Lung (tissue), 12 donors: Measurements from ENCODE around the gene NGEF. TPM values are rescaled to one million over a fixed set of nuclear protein-coding genes. Genes with fewer than 3 reads are reported as not detected.

ENCODE experiments used
- ATAC-seq: fragments of 200-7000 bp; cut with Tn5 transposase; one replicate; pipeline ENCODE4 v1.9.1; 2020; ENCODE audit warnings: moderate number of reproducible peaks; ENCODE audit not compliant: insufficient read depth, low FRiP score
- DNase-seq, 3 donors: peaks; one replicate each; pipeline ENCODE4 v3.0.0-alpha.2; 2013 to 2017
- H3K27ac ChIP-seq, 2 donors: one replicate each; pipeline ENCODE4 v1.5.1; 2013; ENCODE audit warnings: mild to moderate bottlenecking in 2 of 2, moderate library complexity in 2 of 2, control low read depth in 1 of 2, inconsistent platforms in 1 of 2, low read depth in 1 of 2, low read length in 1 of 2
- H3K27me3 ChIP-seq, 3 donors: one replicate each; pipeline ENCODE4 v1.5.1; 2013; ENCODE audit warnings: low read length in 2 of 3; ENCODE audit not compliant: control insufficient read depth in 3 of 3, insufficient read depth in 3 of 3
- H3K36me3 ChIP-seq, 4 donors: one replicate each; pipeline ENCODE4 v1.5.1; 2013; ENCODE audit warnings: low read length in 4 of 4, mild to moderate bottlenecking in 1 of 4, moderate library complexity in 1 of 4; ENCODE audit not compliant: control insufficient read depth in 4 of 4, insufficient read depth in 4 of 4
- H3K4me1 ChIP-seq, 5 donors: one replicate each; pipeline ENCODE4 v1.5.1; 2013; ENCODE audit warnings: low read length in 5 of 5, mild to moderate bottlenecking in 2 of 5, moderate library complexity in 1 of 5; ENCODE audit not compliant: control insufficient read depth in 5 of 5, insufficient read depth in 5 of 5
- H3K4me3 ChIP-seq: one replicate; pipeline ENCODE4 v1.5.1; 2013; ENCODE audit warnings: mild to moderate bottlenecking, control low read depth, moderate library complexity
- H3K9ac ChIP-seq, 2 donors: one replicate each; pipeline ENCODE4 v1.5.1; 2013; ENCODE audit warnings: low read length in 2 of 2, control low read depth in 1 of 2; ENCODE audit not compliant: insufficient read depth in 1 of 2
- H3K9me3 ChIP-seq, 4 donors: one replicate each; pipeline ENCODE4 v1.5.1; 2013; ENCODE audit warnings: low read length in 3 of 4, mild to moderate bottlenecking in 1 of 4, moderate library complexity in 1 of 4; ENCODE audit not compliant: control insufficient read depth in 4 of 4, insufficient read depth in 3 of 4
- WGBS, 2 donors: extraction: QIAGEN DNeasy Blood & Tissue Kit; methylation state at CpG; one replicate each; pipeline ENCODE4 v1.1.7; 2013; 5-methylcytosine and 5-hydroxymethylcytosine counted together
- polyA plus RNA-seq, 2 donors: library from polyadenylated mRNA; stranded (reverse); fragments of 200-250 nt; gene quantifications; one replicate each; pipeline ENCODE4 v1.2.1, GENCODE V29; 2013
- total RNA-seq, 2 donors: library from RNA; depleted of rRNA in 1 of 2; stranded (reverse); fragments of >200 nt in 1 of 2; gene quantifications; one replicate each; pipeline ENCODE4 v1.2.1, GENCODE V29; 2014 to 2021
- TF ChIP-seq, protein P1 (sequence below): IDR thresholded peaks from 2 replicates; pipeline ENCODE4 v1.5.1; 2012; ENCODE audit warnings: mild to moderate bottlenecking; ENCODE audit errors: control extremely low read depth, extremely low read depth
- donor health status: control.
- donor health status: control.
- donor health status: Bipolar disorder and iron deficiency.
- donor health status: healthy.
- donor health status: DM: yes; HTN: yes; CAD: no.

Gene NGEF
- total and polyA plus RNA-seq, 4 donors: 0.35 to 2.4 (median 1.5) TPM

DNA sequence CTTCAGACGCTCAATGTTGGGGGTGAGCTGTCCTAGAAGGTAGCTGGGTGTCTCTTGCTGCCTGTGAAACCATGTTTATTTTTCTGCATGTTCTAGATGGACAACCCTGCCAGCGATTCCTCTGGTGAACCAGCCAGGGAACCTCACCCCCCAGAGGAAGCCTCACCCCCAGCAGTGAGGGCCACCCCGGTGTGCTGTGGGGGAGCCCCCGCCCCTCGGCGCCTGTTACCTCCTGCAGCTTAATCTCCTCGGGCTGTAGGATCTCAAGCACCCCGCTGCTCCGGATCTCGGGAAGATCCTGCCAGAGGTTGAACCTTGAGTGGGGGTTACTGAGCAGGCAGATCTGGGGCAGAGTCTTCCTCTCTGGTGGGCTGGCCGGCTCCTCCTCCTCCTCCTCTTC, 93.0 kb downstream of the NGEF start:
- peaks cover 0 to 4% (median 0%) of the 10 kb centered on the region in 4 donors for H3K9me3 ChIP-seq
- no peaks in the 10 kb centered on the region for H3K4me1 ChIP-seq
- H3K36me3 ChIP-seq: no peaks in the 10 kb centered on the region
- H3K27ac ChIP-seq: no peak overlapping the region
- no peak for ATAC-seq
- 70 to 72% methylated on average over 11 of the region's 11 CpGs for WGBS, 2 donors
- TF ChIP-seq, protein P1, sequence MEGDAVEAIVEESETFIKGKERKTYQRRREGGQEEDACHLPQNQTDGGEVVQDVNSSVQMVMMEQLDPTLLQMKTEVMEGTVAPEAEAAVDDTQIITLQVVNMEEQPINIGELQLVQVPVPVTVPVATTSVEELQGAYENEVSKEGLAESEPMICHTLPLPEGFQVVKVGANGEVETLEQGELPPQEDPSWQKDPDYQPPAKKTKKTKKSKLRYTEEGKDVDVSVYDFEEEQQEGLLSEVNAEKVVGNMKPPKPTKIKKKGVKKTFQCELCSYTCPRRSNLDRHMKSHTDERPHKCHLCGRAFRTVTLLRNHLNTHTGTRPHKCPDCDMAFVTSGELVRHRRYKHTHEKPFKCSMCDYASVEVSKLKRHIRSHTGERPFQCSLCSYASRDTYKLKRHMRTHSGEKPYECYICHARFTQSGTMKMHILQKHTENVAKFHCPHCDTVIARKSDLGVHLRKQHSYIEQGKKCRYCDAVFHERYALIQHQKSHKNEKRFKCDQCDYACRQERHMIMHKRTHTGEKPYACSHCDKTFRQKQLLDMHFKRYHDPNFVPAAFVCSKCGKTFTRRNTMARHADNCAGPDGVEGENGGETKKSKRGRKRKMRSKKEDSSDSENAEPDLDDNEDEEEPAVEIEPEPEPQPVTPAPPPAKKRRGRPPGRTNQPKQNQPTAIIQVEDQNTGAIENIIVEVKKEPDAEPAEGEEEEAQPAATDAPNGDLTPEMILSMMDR: no peak
- peaks cover 0 to 13% (median 8%) of the 10 kb centered on the region in 3 donors for H3K27me3 ChIP-seq
- H3K9ac ChIP-seq: no peak overlapping the region
- H3K4me3 ChIP-seq: no peak overlapping the region
- DNase-seq: no peak

DNA sequence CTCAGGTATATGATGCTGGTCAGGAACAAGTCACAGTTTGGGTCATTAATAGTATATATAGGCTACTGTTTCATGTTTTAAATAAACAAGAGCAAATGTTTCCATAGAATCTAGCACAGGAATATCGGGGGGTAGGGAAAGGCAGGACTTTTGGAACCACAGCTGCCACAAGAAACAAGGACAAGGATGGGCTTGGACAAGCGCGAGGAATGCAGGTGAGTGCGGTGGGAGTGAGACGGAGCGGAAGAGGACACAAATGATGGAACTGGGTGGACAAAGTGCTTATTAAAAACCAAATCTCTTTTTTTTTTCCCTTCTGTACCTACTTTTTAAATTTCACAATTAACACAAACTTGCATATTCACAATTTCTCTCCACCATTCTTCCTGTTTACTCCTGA, 93.9 kb downstream of the NGEF start:
- TF ChIP-seq, protein P1: no peak
- H3K4me1 ChIP-seq: no peaks in the 10 kb centered on the region
- H3K36me3 ChIP-seq: no peaks in the 10 kb centered on the region
- ATAC-seq (no peak), DNase-seq (no peak)
- no peak overlapping the region for H3K27ac ChIP-seq
- 93 to 96% methylated on average over 6 of the region's 6 CpGs for WGBS, 2 donors
- peaks cover 0 to 2% (median 0%) of the 10 kb centered on the region in 4 donors for H3K9me3 ChIP-seq
- peaks cover 0 to 11% (median 0%) of the 10 kb centered on the region in 3 donors for H3K27me3 ChIP-seq
- H3K4me3 ChIP-seq: no peak overlapping the region
- no peak overlapping the region for H3K9ac ChIP-seq

DNA sequence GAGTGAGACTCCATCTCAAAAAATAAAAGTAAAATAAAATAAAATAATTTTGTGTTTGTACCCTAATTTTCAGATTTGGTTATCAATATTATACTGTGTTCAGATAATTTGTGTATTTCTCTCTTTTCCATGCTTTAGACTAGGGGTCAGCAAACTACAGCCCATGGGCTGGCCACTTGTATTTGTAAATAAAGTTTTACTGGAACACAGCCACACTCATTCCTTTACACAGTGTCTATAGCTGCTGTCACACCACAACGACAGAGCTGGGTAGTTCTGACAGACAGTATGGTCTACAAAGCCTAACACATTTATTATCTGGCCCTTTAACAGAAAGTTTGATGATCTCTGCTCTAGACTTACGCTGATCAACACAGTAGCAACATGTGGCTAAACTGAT, 99.2 kb downstream of the NGEF start:
- 63 to 82% methylated on average over 2 of the region's 2 CpGs for WGBS, 2 donors
- Histone ChIP-seq H3K9me3 (peaks cover 0 to 5% (median 1%) of the 10 kb centered on the region in 4 donors), H3K27ac (no peak overlapping the region), H3K27me3 (no peaks in the 10 kb centered on the region), H3K36me3 (no peaks in the 10 kb centered on the region), H3K9ac (no peak overlapping the region), H3K4me3 (no peak overlapping the region), H3K4me1 (no peaks in the 10 kb centered on the region)
- no peak for DNase-seq
- TF ChIP-seq, protein P1: no peak
- ATAC-seq: no peak

DNA sequence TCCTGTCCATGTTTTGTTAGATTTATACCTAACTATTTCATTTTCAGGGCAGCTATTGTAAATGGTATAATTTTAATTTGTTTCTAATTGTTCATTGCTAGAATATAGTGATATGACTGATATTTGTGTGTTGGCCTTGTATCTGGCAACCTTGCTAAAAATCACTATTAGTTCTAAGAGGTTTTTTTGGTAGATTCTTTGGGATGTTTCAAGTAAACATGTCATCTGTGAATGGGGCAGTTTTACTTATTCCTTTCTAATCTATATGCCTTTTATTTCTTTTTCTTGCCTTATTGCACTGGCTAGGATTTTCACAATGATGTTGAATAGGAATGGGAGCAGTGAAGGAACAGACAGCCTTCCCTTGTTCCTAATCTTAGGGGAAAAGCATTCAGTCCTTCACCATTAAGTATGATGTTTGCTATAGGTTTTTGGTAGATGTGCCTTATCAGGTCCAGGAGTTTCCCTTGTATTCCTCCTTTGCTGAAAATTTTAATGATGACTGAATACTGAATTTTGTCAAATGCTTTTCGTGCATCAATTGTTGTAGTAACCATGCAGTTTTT, 101.3 kb downstream of the NGEF start:
- Histone ChIP-seq H3K27me3 (peaks cover 0 to 3% (median 0%) of the 10 kb centered on the region in 3 donors), H3K4me1 (no peaks in the 10 kb centered on the region)
- 57 to 79% methylated on average over 1 of the region's 1 CpG for WGBS, 2 donors

More for the DNA sequence above, 101.3 kb downstream of the NGEF start:
- no peak overlapping the region for H3K9ac ChIP-seq
- H3K27ac ChIP-seq: no peak overlapping the region
- TF ChIP-seq, protein P1: no peak
- ATAC-seq (no peak), DNase-seq (no peak)
- peaks cover 0 to 5% (median 1%) of the 10 kb centered on the region in 4 donors for H3K9me3 ChIP-seq
- H3K36me3 ChIP-seq: no peaks in the 10 kb centered on the region
- H3K4me3 ChIP-seq: no peak overlapping the region
